HL-60 (cell line): ENCODE measurements around the gene AMOT.

Source experiments
- GABPA ChIP-seq: IDR thresholded peaks from 2 replicates; pipeline ENCODE4 v1.6.1; 2012; ENCODE audit warnings: low read depth
- POLR2AphosphoS5 ChIP-seq: IDR thresholded peaks from 2 replicates; pipeline ENCODE4 v1.6.1; 2012; ENCODE audit warnings: low read depth
- REST ChIP-seq: IDR thresholded peaks from 2 replicates; pipeline ENCODE4 v1.6.1; 2012; ENCODE audit warnings: low read depth; ENCODE audit not compliant: insufficient replicate concordance
- TF ChIP-seq, protein P1 (sequence below): IDR thresholded peaks from one replicate; pipeline ENCODE4 v1.5.1; 2011; ENCODE audit warnings: low read length, control low read depth, inconsistent platforms; ENCODE audit not compliant: insufficient read depth

DNA sequence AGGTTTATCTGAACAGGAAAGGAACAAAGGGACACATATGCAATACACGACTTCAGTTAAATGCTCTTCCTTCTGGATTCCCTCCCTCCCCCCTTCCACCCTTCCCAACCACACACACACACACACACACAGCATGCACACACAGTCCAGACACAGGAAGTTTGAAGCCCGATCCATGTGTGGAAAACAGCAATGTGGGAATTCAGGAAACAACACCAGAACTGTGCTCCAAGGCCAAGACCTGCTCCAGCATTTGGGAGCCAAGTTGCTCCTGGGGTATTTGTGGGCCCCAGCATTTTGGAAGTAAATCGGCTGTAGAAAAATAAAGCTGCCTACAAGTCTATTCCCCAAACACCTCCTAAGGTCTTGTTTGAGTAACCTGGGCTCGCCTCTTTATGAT, 5.6 kb upstream of the AMOT start:
- TF ChIP-seq, protein P1, sequence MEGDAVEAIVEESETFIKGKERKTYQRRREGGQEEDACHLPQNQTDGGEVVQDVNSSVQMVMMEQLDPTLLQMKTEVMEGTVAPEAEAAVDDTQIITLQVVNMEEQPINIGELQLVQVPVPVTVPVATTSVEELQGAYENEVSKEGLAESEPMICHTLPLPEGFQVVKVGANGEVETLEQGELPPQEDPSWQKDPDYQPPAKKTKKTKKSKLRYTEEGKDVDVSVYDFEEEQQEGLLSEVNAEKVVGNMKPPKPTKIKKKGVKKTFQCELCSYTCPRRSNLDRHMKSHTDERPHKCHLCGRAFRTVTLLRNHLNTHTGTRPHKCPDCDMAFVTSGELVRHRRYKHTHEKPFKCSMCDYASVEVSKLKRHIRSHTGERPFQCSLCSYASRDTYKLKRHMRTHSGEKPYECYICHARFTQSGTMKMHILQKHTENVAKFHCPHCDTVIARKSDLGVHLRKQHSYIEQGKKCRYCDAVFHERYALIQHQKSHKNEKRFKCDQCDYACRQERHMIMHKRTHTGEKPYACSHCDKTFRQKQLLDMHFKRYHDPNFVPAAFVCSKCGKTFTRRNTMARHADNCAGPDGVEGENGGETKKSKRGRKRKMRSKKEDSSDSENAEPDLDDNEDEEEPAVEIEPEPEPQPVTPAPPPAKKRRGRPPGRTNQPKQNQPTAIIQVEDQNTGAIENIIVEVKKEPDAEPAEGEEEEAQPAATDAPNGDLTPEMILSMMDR: no peak
- TF ChIP-seq POLR2AphosphoS5 (no peak), REST (no peak), GABPA (no peak)
